ENCODE measurements around the gene RPL22.
A peak's percentile ranks its signal among the peaks of the same experiment; 100 is the strongest.

RPL22 gene

GRCh38 chr1:6208723-6209660, 9.6 kb upstream of the RPL22 start:
- peak overlapping the region; percentile 57 for H3K4me3 ChIP-seq (ENCODE audit: low read depth, low read length)
- peak; percentile 58 for DNase-seq (ENCODE audit: low read depth)
- peak; percentile 44 for TF ChIP-seq CTCF (conservative IDR thresholded peaks at IDR 0.05; ENCODE audit: low read depth, low read length)

- peak overlapping the region; percentile 6 for H3K4me3 ChIP-seq (ENCODE audit: low read depth, low read length)
- no peak for DNase-seq (ENCODE audit: low read depth)
- TF ChIP-seq CTCF (conservative IDR thresholded peaks at IDR 0.05; ENCODE audit: low read depth, low read length), result no peak
Measured at GRCh38 chr1:6207921-6208320, 8.5 kb upstream of the RPL22 start.

- no peak for TF ChIP-seq CTCF (conservative IDR thresholded peaks at IDR 0.05; ENCODE audit: low read depth, low read length)
- H3K4me3 ChIP-seq (ENCODE audit: low read depth, low read length), result peak overlapping the region; percentile 77
- DNase-seq (ENCODE audit: low read depth), result no peak
Measured at GRCh38 chr1:6207075-6207885, 7.9 kb upstream of the RPL22 start.

GRCh38 chr1:6206520-6206855, 7.1 kb upstream of the RPL22 start:
- peak overlapping the region; percentile 77 for H3K4me3 ChIP-seq (ENCODE audit: low read depth, low read length)
- no peak for TF ChIP-seq CTCF (conservative IDR thresholded peaks at IDR 0.05; ENCODE audit: low read depth, low read length)
- DNase-seq (ENCODE audit: low read depth), result no peak

GRCh38 chr1:6205849-6206519, 6.6 kb upstream of the RPL22 start, which contains the start of gene RNF207:
RNF207 (plus strand) TSS chr1:6206119; CDS start chr1:6206536, 417 bp downstream.
- TF ChIP-seq CTCF (conservative IDR thresholded peaks at IDR 0.05; ENCODE audit: low read depth, low read length), result peak; percentile 10
- peak; percentile 80 for DNase-seq (ENCODE audit: low read depth)

GRCh38 chr1:6202256-6202655, 2.9 kb upstream of the RPL22 start:
- TF ChIP-seq CTCF (conservative IDR thresholded peaks at IDR 0.05; ENCODE audit: low read depth, low read length), result no peak
- DNase-seq (ENCODE audit: low read depth), result no peak
- no peak overlapping the region for H3K4me3 ChIP-seq (ENCODE audit: low read depth, low read length)

More at GRCh38 chr1:6205849-6206519, 6.6 kb upstream of the RPL22 start, which contains the start of gene RNF207:
- peak within 1 kb of the TSS; percentile 77 for H3K4me3 ChIP-seq (ENCODE audit: low read depth, low read length)

Data from choroid plexus epithelial cell (primary cell).